ENCODE data around the gene SELENOV.
A peak's percentile ranks its signal among the peaks of the same experiment; 100 is the strongest.
"Not testable (repeated sequence)": the region's sequence is repeated elsewhere in the genome, so short reads cannot be mapped to it uniquely, and the experiment has no call there.

The SELENOV gene, protein sequence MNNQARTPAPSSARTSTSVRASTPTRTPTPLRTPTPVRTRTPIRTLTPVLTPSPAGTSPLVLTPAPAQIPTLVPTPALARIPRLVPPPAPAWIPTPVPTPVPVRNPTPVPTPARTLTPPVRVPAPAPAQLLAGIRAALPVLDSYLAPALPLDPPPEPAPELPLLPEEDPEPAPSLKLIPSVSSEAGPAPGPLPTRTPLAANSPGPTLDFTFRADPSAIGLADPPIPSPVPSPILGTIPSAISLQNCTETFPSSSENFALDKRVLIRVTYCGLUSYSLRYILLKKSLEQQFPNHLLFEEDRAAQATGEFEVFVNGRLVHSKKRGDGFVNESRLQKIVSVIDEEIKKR

DNA sequence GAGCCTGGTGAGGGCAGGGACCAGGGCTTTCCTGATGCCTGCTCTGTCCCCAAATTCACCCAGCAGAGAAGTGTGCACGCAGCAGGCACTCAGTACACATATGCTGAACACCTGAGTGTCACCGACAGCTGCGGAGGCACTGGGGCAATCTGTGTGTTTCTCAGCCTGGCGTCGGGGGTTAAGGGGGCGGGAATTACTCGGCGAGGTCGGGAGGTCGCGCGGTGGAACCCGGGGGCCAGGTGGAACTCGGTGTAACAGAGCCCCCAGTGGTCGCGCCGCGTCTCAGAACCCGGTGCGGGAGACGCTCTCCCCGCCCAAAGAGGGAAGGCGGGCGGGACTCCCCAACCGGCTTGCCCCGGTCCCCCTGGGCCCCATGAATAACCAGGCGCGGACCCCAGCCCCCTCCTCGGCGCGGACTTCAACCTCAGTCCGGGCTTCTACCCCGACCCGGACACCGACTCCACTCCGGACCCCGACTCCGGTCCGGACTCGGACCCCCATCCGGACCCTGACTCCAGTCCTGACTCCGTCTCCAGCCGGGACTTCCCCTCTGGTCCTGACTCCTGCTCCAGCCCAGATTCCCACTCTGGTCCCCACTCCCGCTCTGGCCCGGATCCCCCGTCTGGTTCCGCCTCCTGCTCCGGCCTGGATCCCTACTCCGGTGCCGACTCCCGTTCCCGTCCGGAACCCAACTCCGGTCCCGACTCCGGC, at the start of gene SELENOV:
Gene SELENOV (plus strand): TSS at position 300 of the 711 bp plus-strand sequence. CDS start 74 bp downstream, at position 374.
- no peak for DNase-seq

DNA sequence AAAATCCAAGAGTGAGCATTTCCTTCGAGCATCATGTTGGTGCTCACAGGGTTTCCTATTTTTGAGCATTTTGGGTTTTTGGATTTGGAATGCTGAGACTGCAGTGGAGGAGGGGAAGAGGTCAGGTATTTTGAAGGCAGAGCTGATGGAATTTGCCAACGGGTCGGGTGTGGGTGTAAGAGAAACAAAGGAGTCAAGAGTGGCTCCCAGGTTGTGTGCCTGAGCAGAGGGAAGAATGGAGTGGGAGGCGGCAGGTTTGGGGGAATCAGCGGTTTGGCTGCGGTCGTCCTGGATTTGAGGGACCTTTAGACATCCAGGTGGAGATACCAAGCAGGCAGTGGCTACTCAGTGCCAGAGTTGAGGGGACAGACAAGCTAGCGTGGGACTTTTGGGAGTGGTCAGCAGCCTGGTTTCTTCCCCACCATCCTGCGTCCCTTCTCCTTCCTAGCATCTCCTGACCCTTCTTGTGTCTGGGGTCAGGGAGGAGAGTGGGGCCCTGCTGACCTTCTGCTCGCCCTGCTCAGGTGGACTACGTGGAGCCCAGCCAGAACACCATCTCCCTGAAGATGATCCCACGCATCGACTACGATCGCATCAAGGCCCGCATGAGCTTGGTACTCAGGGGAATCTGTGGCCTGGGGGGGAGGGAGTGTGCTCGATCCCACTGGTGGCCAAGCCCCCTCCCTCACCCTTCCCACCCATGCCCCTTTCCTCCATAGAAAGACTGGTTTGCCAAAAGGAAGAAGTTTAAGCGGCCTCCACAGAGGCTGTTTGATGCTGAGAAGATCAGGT, 48.8 kb upstream of the SELENOV start:
- no peak for DNase-seq

DNA sequence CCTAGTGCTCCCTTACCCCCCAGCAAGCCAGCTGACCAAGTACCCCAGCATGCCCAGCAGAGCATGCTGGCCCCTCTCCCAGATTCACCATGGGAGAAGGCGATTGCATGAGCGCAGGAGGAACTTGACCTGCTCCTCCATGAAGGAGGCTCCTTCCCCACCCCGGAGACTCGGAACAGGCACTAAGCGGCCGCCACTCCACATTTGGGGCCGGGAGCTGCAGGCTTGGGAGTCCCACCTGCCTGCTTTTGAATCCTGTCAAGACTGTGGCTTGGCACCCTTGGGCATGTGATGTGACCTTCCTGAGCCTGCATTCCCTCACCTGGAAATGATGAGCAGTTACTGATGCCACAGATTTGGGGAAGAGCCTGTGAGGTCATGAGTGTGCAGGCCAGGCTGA, 47.0 kb upstream of the SELENOV start:
- DNase-seq: no peak

DNA sequence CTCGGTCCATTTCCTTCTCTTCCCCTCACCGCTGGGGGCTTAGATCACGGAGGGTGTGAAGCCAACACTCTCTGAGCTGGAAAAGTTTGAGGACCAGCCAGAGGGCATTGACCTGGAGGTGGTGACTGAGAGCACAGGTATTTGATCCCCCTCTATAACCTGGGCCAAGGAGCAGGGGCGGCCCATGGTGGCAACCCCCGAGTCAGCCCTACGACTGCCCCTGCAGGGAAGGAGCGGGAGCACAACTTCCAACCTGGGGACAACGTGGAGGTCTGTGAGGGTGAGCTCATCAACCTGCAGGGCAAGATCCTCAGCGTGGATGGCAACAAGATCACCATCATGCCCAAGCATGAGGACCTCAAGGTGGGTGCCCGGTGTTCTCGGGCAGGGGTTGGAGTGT, 45.9 kb upstream of the SELENOV start:
- DNase-seq: no peak

DNA sequence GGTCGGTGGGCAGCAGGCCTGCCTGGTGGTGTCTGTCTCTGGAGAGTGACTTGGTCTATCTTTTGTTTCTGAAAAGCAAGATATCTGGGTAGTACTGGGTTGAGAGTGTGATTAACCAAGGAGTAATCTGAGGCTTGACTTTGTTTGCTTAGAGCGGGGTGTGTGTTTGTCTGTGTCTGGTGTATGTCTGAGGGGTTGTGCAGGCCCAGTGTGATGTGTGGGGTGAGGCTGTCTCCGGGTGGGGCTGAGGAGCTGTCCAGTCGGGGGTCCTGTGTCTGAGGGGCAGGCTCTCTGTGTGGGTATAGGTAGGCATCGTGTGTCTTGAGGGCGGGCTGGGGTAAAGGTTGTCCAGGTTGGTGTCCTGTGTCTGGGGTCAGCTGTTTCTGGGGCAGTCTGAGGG, 45.4 kb upstream of the SELENOV start:
- no peak for DNase-seq

DNA sequence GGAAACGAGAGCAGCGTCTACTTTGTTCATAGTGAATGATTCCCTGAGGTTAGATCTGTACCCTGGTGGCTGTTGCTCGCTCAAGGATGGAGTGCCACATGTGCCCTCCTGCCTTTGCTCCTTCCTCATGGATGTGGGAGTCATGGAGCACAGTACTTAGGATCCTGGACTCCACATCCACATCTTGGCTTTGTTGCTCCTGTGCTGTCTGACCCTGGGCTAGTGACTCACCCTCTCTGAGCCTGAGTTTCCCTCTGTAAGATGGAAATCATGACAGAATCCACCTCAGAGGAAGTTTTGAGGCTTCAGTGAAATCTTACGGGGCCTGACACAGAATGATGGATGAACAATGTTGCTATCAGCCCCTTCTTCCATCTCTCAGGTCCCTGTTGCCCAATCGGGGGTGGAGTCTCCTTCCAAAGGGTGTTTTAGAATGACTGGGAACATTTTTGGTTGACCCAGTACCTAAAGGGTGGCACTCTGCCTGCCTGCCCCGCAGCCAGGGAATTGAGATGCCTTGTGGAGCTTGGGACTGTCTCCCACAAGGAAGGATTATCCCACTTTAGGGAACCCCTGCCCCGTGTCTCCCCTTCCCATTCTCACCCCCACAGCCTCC, 44.1 kb upstream of the SELENOV start:
- no peak for DNase-seq

DNA sequence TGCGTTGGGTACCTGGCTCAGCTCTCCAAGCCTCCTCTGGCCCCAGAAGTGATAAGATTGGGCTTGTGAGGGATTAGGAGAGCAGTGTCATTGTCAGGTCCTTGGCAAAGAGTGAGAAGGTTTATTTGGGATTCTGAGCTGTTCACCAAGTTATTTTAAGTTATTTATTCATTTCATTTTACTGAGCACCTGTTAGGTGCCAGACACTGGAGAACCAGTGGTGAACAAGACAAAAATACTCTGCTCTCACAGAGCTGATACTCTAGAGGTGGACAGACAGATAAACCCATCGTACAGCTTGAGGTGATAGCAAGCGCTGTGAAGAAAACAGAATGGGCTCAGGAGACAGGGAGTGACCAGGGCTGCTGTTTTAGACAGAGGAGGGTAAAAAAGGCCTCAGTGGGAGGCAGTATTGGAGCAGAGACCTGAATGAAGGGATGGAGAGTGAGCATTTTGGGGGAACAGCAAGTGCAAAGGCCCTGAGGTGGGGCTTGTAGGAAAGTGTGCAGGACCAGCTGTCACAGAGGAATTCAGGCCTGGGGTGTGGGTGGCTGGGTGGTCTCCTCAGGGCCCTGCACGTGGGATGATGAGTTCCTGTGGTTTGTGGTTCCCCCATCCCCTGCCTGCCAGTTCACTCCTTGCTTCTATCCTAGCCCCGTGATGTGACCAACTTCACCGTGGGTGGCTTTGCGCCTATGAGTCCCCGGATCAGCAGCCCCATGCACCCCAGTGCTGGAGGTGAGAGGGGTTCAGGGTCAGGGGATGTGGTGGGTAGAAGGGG, 43.0 kb upstream of the SELENOV start:
- DNase-seq: no peak

DNA sequence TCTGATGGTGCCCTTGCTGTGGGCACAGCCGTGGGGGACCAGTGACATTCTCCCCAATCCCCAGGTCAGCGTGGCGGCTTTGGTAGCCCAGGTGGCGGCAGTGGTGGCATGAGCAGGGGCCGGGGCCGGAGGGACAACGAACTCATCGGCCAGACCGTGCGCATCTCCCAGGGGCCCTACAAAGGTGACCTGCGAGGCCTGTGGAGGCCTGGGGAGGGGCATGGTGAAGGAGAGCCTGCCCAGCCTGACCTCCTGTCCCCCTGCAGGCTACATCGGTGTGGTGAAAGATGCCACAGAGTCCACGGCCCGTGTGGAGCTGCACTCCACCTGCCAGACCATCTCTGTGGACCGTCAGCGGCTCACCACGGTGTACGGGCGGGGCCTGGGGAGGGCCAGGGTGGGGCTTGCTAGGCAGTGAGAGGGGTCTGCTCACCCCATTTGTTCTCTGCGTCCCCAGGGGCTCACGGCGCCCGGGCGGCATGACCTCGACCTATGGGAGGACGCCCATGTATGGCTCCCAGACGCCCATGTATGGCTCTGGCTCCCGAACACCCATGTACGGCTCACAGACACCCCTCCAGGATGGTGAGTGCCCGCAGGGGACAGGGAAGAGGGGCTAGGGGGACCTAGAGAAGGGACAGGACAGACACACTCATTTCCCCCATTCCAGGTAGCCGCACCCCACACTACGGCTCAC, 42.0 kb upstream of the SELENOV start:
- no peak for DNase-seq

DNA sequence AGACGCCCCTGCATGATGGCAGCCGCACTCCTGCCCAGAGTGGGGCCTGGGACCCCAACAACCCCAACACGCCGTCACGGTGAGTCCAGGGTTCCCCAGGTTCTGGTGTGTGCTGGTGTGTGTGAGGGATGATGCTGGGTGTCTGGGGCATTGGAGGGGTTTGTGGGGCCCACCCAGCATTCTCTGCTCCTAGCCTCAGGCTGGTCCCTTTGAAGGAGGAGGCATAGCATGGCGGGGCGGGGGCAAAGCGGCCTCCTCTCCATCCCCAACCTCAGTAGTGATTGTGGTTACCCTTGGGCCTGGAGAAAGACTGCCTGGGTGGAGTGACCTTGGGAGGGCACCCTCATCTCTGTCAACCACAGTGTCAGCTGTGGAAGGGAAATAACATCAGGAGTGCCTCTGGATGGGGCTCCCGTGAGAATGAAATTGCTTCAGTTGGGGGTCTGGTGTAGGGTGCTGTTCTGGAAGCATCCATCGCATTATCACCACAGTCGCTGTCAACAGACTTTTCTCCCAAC, 41.4 kb upstream of the SELENOV start:
- DNase-seq: no peak

DNA sequence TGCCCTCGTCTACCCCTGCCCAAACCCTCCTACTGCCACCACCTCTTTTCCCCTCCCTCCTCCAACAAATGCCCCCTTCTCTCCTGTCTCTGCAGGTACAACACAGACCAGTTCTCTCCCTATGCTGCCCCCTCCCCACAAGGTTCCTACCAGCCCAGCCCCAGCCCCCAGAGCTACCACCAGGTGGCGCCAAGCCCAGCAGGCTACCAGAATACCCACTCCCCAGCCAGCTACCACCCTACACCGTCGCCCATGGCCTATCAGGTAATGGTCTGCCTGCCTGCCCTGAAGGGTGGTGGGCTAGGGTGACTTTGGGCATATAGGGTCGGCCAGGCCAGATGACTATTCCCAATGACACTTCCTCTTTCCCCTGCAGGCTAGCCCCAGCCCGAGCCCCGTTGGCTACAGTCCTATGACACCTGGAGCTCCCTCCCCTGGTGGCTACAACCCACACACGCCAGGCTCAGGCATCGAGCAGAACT, 40.8 kb upstream of the SELENOV start:
- DNase-seq: peak in 1 of 2 experiments; percentile 33

DNA sequence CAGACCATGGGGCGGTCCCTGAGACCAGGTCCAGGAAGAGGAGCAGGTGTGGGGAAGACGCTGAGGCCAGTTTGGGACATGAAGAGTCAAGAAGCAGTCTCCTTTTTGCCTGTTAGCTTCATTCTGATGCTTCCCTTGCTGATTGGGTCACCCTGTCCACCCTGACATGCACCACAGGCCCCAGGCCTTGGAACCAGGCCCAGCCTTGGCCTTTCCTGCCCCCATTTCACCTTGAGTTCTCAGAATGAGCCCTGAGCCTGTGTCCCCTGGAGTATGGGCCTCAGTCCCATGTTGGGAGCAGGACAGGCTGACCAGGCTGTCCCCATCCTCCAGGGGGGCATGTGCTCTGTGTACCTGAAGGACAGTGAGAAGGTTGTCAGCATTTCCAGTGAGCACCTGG, 39.2 kb upstream of the SELENOV start:
- DNase-seq: no peak

DNA sequence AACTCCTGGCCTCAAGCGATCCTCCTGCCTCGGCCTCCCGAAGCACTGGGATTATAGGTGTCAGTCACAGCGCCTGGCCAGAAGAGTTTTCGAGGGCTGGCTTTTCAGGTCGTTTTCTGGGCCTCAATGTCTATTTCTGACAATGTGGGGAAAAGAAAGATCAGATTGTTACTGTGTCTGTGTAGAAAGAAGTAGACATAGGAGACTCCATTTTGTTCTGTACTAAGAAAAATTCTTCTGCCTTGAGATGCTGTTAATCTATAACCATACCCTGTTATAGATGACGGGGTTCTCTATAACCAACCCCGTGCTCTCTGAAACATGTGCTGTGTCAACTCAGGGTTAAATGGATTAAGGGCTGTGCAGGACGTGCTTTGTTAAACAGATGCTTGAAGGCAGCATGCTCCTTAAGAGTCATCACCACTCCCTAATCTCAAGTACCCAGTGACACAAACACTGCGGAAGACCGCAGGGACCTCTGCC, 35.6 kb upstream of the SELENOV start:
- not testable (repeated sequence) for DNase-seq

DNA sequence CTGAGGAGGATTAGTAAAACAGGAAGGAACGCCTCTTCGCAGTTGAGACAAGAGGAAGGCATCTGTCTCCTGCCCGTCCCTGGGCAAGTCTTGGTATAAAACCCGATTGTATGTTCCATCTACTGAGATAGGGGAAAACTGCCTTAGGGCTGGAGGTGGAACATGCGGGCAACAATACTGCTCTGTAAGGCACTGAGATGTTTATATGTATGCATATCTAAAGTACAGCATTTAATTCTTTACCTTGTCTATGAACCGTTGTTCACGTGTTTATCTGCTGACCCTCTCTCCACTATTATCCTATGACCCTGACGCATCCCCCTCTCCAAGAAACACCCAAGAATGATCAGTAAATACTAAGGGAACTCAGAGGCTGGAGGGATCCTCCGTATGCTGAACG, 35.0 kb upstream of the SELENOV start:
- no peak for DNase-seq

DNA sequence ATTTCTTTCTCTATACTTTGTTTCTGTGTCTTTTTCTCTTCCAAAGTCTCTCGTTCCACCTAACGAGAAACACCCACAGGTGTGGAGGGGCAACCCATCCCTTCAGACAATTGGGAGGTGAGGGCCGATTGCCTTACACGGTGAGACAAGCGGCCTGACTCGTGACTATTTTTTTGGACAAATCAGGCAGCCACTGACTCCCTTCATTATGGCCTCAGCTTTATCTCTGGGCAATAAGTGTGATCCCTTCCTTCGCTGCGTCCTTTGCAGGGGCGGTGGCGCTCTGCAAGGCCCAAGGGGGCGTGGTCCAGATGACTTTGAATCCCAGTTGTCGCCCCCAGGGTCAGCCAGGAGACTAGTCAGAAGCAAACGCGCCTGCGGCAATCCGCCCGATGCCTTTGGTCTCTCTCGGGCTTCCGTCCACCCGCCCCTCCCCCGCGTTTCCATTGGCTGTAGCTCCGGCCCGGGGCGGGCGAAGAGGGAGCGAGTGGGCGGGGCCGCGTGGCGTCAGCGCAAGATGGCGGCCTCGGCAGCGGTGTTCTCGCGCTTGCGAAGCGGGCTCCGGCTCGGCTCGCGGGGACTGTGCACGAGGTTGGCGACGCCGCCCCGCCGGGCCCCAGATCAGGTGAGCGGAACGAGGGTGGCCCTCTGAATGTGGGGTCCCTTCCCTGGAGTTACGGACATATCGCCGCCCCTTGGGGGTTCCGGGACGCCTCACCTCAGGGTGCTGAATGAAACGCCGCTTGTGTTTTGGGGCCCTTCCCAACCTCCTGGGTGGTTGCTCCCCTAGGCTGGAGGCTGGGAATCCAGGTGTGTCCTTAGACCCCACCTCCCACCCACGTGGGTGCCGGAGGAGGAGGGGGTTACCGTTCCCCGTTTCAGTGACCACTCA, 34.4 kb upstream of the SELENOV start, which contains the start of gene TIMM50:
Gene TIMM50 (plus strand): TSS at position 502 of the 892 bp plus-strand sequence. CDS start 16 bp downstream, at position 518.
- peak; percentile 90 to 98 for DNase-seq

DNA sequence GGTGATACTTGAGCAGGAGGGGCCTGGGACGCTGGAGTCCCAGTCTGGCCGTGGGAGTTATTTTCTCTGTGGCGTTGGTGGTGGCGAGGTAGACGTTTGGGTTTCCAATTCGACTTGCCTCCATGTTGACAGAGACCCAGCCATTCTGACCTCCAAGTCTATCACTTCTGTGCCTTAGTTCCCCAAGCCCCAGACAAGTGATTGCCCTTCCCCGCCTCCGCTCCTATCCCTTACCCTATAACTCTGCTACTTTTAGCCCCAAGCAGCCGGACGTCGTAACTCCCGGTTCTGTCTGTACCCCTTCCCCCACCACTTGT, 33.8 kb upstream of the SELENOV start:
- no peak for DNase-seq

DNA sequence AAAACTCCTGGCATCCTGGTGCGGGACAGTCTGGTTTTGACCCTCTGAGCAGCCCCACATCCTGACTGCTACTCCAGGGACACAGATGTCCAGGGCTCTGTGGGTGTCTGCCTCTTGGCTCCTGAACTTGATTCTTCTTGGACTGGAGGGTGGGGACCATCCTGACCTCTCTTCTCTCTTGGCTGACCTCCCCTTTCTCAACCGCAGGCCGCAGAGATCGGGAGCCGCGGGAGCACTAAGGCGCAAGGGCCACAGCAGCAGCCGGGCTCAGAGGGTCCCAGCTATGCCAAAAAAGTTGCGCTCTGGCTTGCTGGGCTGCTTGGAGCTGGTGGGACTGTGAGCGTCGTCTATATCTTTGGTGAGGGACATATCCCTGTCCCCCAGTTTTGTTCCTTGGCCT, 33.3 kb upstream of the SELENOV start:
- no peak for DNase-seq

DNA sequence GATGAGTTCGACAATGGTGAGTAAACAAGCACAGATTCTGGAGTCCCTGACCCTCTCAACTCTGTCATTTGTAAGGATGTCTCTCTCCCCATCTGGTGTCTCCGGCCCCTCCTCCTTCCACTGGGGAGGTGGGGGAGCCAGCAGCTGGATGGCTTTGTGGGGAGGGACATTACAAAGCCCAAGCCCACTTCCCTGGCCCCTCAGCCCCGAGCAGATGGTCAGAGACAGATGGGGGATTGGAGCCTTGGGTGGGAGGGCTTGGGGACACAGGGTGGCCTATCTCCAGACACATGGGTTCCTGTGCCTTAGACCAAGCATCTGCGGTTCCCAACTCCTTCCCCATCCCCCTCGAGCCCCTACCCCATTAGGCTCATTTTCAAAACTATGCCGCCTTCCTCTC, 31.8 kb upstream of the SELENOV start:
- DNase-seq: no peak

DNA sequence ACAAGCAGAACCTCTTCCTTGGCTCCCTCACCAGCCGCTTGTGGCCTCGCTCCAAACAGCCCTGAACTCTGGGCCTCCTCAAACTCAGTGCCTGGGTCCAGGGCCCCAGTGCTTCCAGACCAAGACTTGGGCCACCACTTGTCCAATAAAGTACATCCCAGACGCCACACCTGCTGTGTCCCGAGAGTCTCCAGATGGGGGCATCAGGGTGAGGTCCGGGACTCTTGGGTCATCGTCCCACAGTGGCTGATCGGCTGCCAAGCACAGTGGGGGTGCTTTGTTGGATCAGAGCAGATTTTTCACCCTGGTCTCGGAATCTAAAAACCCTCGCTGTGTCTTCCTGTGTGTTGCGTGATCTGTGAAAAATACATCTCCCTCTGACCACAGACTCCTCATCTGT, 25.2 kb upstream of the SELENOV start:
- DNase-seq: no peak

DNA sequence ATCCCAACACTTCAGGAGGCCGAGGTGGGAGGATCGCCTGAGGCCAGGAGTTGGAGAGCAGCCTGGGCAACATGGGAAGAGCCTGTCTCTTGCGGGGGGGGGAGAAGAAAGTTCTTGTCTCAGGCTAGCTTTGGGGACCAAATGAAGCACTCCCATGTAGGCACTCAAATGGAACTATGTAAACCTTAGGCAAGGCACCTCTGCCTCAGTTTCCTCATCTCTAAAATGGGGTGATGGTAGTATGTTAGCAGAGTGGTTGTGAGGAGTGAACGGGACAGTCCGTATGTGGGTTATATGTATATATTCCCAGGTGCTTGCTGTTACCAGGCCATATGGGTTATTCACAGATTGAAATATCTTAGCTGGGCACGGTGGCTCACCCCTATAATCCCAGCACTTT, 22.7 kb upstream of the SELENOV start:
- DNase-seq: no peak

DNA sequence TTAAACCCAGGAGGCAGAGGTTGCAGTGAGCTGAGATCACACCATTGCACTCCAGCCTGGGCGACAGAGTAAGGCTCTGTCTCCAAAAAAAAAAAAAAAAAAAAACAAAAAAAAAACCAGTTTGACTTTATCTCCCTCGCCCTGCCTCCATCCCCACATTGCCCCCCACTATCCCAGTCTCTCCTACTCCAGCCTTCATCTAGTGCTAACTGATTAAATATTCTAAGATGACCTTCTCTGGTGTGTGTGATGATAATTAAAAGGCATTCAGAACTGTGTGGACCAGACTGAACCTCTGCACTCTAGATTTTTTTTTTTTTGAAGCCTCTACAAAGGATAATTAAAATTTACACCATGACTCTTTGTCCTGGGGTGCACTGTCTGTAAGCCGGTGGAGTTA, 22.2 kb upstream of the SELENOV start:
- no peak for DNase-seq
